IPS DF 4.7 (cell line): ENCODE data around the gene PEDS1.
"Not testable (repeated sequence)": the region's sequence is repeated elsewhere in the genome, so short reads cannot be mapped to it uniquely, and the experiment has no call there.

Experiments used
- DNase-seq: peaks from one replicate; pipeline ENCODE4 v3.0.0-alpha.2; 2013; ENCODE audit warnings: low spot score; ENCODE audit errors: extremely low read depth

The PEDS1 gene

DNA sequence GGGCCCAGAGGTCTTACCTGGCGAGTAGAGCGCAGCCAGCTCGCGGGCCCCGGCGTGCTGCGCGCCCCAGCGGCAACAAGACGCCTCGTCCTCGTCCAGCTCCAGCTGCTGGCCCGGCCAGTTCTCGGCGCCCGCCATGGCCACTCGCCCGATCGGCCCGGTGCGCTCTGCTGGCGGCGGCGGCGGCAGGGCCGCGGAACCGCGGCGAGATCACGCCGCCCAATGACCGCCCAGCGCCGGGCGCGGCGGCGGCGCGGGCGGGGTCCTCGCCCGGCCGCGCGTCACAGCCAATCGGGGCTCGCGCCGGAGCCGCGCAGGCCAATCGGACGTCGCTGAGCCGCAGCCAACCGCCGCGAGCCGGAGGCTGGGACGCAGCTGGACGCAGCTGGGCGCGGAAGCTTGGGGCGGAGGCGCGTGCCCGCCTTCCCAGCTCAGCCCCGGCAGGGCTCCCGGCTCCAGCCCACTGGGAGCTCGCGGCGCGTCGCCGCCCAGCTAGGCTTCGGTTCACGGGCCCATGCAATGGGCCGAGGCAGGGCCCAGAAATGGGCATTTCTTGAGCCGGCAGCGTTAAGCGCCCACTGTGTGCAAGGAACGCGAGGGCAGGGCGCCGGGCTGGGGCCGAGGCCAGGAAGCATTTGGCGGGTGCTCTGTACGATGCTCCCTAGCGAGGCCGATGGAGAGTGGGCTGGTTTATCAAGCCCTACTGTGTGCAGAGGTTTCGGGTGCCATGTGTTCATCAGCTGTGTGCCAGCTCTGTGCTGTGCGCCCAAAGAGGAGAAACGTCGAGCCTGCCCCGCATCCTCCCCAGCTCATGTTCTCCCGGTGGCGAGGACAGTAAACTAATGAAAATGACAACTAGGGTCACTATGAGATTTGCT lies at the start of gene PEDS1:
Gene PEDS1, minus strand, starts transcription at position 224 of the 878 bp plus-strand sequence. Its CDS starts 86 bp downstream, at position 138.
- DNase-seq: no peak

DNA sequence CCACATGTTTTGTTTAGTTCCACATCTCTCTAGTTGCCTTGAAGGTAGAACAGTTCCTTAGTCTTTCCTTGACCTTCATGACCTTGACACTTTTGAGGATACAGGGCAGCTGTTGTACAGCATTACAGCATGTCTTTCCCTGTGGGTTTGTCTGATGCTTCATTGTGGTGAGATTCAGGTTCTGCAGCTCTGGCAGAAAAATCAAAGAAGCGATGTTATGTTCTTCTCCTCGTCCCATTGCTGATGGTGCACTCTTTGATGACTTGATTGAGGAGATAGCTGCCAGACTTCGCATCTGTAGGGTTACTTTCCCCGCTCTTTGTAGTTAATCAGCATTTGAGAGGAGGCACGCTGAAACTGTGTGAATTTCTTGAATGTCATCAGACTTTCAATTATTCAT lies 49.2 kb upstream of the PEDS1 start:
- DNase-seq: no peak

DNA sequence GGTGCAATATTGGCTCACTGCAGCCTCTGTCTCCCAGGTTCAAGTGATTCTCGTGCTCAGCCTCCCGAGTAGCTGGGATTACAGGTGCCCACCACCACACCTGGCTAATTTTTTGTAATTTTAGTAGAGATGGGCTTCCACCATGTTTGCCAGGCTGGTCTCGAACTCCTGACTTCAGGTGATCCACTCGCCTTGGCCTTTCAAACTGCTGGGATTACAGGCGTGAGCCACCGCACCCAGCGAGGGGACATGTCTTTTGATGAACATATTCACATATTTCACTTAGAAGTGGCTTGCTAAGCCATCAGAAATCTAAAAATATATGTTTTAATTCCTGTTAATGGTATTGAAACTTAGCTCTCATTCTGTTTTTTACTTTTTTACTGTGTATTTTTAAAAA lies 48.2 kb upstream of the PEDS1 start:
- DNase-seq: not testable (repeated sequence)

- no peak for DNase-seq
These were observed 47.1 kb upstream of the PEDS1 start for GRCh38 chr20:50200482-50201104.

DNA sequence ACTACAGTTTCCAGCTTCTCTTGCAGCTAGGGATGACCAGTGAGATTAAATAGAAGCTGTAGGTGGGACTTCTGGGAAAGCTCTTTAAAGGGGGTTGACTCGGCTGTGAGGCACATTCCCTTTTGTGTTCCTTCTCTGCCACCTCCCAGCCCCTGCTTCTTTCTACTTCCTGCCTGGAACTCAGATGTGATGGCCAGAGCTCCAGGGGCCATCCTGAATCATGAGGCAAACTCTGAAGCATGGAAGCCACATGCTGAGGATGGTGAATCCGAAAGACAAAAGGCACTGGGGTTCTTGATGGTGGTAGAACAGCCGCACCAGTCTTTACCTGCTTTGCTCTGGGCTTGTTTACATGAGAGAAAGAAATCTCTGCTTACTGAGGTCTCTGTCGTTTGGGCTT lies 46.2 kb upstream of the PEDS1 start:
- DNase-seq: no peak

GRCh38 chr20:50198716-50199115 lies 45.2 kb upstream of the PEDS1 start:
- DNase-seq: no peak

GRCh38 chr20:50198180-50198666 lies 44.7 kb upstream of the PEDS1 start:
- no peak for DNase-seq

DNA sequence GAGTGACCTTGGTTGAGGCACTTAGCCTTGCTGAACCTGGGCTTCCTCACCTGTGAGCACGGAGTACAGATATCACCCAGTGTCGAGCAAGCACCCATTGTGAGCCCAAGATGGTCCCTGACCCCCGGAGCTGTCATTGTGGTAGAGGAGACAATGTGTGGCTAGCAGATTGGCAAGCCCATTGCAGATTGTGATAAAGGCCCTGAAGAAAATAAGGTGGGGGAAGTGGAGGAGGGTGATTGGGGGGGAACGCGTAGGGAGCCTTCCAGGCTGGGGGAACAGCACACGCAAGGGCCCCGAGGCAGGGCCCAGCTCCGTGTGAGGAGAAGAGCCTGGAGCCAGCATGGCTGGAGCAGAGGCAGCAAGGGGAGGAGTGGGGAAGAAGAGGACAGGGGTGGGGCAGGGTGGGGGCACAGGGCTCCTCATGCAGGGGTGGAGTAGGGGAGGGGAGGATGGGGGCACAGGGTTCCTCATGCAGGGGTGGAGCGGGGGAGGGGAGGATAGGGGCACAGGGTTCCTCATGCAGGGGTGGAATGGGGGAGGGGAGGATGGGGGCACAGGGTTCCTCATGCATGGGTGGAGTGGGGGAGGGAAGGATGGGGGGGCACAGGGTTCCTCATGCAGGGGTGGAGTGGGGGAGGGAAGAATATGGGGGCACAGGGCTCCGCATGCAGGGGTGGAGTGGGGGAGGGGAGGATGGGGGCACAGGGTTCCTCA lies 44.1 kb upstream of the PEDS1 start:
- DNase-seq: no peak

- no peak for DNase-seq
These were observed 43.4 kb upstream of the PEDS1 start for GRCh38 chr20:50196896-50197295.

GRCh38 chr20:50196248-50196647 lies 42.7 kb upstream of the PEDS1 start:
- DNase-seq: no peak

DNA sequence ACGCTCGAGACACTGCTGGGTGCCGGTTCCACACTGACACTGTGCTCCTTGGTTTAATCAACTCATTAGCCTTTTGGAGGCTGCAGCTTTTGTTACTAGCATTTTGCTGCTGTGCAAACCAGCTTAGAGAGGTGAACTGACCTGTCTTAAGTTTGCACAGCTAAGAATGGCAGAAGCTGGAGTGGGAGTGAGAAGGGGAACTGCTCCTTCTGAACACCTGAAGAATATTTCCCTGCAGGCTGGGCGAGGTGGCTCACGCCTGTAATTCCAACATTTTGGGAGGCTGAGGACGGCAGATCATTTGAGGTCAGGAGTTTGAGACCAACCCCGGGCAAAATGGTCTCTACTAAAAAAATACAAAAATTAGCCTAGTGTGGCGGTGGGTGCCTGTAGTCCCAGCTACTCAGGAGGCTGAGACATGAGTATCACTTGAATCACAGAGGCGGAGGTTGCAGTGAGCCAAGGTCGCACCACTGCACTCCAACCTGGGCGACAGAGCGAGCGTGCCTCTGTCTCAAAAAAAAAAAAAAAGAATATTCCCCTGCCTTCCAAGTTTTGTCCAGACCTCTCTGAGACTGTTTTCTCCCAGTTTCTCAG lies 42.1 kb upstream of the PEDS1 start:
- no peak for DNase-seq

DNA sequence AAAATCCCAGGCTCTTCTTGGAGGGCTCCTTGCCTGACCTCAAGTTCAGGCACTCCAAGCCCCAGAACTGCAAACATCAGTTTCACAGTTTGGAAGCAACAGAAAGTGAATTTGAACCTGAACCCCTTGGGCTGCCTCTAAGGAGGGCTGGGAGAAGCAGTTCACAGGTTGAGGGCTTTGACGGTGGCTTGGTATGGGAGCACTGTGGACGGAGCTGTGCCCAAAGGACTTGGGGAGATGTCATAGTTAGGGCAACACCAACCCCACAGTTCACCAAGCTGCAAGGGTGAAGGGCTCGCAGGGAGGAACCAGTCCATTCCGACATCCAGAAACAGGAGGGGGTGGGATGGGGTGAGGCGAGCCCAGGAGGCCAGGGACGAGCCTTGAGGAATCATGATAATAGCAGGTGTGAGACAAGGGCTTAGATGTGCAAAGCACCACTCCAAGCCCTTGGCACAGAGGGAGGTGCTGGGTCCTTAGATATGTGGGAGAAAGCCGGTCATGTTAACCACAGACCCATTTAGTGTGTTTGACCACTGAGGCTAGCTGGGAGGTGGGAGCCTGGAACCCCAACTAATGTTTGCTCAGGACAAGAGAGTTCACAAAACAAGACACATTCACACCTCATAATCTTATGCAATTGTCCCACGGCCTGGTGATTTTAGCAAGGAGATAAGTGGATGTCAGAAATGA lies 41.5 kb upstream of the PEDS1 start:
- no peak for DNase-seq

GRCh38 chr20:50194422-50194830 lies 40.9 kb upstream of the PEDS1 start:
- no peak for DNase-seq

- no peak for DNase-seq
These were observed 40.4 kb upstream of the PEDS1 start for GRCh38 chr20:50193836-50194421.

DNA sequence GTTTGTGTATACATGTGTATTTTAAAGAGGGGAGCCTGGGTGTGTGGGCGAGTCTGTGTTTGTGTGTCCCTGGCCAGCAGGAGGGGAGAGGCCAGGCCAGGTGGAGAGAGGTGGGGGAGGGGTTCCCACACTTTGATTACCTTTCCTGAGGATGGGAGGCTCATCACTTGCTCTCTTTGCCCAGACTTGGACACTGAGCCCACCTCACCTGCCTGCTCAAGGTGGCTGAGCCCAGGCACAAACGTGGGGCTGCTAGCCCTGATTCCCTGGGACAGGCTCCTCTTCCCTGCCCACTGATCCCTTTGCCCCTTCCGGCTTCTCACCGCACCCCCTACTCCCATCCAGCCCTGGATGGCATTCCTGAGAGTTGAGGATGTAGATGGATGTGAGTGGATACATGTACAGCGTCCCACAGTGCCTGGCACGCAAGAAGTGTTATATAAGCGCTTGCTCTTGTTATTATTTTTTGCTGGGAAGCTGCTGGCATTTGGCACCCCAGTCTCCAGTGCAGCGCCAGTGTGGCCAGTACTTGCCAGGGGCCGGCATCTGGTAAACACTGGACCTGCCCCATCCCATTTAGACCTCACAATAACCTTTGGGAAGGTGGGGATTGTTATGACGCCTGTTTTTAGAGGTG lies 39.8 kb upstream of the PEDS1 start:
- DNase-seq: no peak

- no peak for DNase-seq
These were observed 39.1 kb upstream of the PEDS1 start for GRCh38 chr20:50192364-50193198.

- no peak for DNase-seq
These were observed 38.2 kb upstream of the PEDS1 start for GRCh38 chr20:50191544-50192363.

- DNase-seq: no peak
These were observed 37.6 kb upstream of the PEDS1 start for GRCh38 chr20:50191065-50191543.
